H9 (cell line): ENCODE results near the gene MRPL40. TPM values are rescaled to one million over a fixed set of nuclear protein-coding genes. Genes with fewer than 3 reads are reported as not detected.

ENCODE experiments used
- DNase-seq: peaks from one replicate; pipeline ENCODE4 v3.0.0-alpha.2; 2017
- H2AFZ ChIP-seq: one replicate; pipeline ENCODE4 v1.6.1; 2013; ENCODE audit warnings: mild to moderate bottlenecking, low read length, control low read depth, moderate library complexity
- H2AK5ac ChIP-seq: 2 replicates; pipeline ENCODE4 v1.6.1; 2013; ENCODE audit warnings: low read length, control low read depth, mixed read lengths; ENCODE audit not compliant: insufficient read length
- H2BK120ac ChIP-seq: one replicate; pipeline ENCODE4 v1.6.1; 2013; ENCODE audit warnings: low read depth, mild to moderate bottlenecking, low read length, control low read depth, inconsistent platforms; ENCODE audit not compliant: poor library complexity, severe bottlenecking
- H2BK12ac ChIP-seq: 2 replicates; pipeline ENCODE4 v1.6.1; 2013; ENCODE audit warnings: low read length, control low read depth, mixed read lengths, low read depth; ENCODE audit not compliant: insufficient read length
- H2BK15ac ChIP-seq: 2 replicates; pipeline ENCODE4 v1.6.1; 2013; ENCODE audit warnings: low read depth, low read length, control low read depth
- H2BK20ac ChIP-seq: one replicate; pipeline ENCODE4 v1.6.1; 2013; ENCODE audit warnings: low read depth, mild to moderate bottlenecking, low read length, control low read depth, inconsistent platforms; ENCODE audit not compliant: poor library complexity, severe bottlenecking
- H2BK5ac ChIP-seq: 2 replicates; pipeline ENCODE4 v1.6.1; 2013; ENCODE audit warnings: low read length, control low read depth, mixed read lengths; ENCODE audit not compliant: insufficient read length
- H3K14ac ChIP-seq: 2 replicates; pipeline ENCODE4 v1.6.1; 2013; ENCODE audit warnings: low read length, control low read depth; ENCODE audit not compliant: insufficient read depth
- H3K18ac ChIP-seq: 2 replicates; pipeline ENCODE4 v1.6.1; 2013; ENCODE audit warnings: low read depth, mild to moderate bottlenecking, mixed read lengths, low read length, control low read depth; ENCODE audit not compliant: insufficient read length
- H3K23ac ChIP-seq: 2 replicates; pipeline ENCODE4 v1.6.1; 2013; ENCODE audit warnings: low read length, control low read depth, mixed read lengths, low read depth; ENCODE audit not compliant: insufficient read length
- H3K23me2 ChIP-seq: 2 replicates; pipeline ENCODE4 v1.6.1; 2013; ENCODE audit warnings: low read depth, mild to moderate bottlenecking, mixed read lengths, low read length, control low read depth; ENCODE audit not compliant: insufficient read length, poor library complexity, severe bottlenecking
- H3K27ac ChIP-seq: 2 replicates; pipeline ENCODE4 v1.5.1; 2013; ENCODE audit warnings: low read length, control low read depth, mixed read lengths, low read depth; ENCODE audit not compliant: insufficient read length
- H3K27me3 ChIP-seq: 2 replicates; pipeline ENCODE4 v1.6.1; 2013; ENCODE audit warnings: low read length, control low read depth, inconsistent platforms; ENCODE audit not compliant: insufficient read depth
- H3K4ac ChIP-seq: 2 replicates; pipeline ENCODE4 v1.6.1; 2013; ENCODE audit warnings: low read depth, mild to moderate bottlenecking, control low read depth, inconsistent platforms, low read length, moderate library complexity
- H3K4me1 ChIP-seq: 2 replicates; pipeline ENCODE4 v1.6.1; 2013; ENCODE audit warnings: low read length, control low read depth, inconsistent platforms; ENCODE audit not compliant: insufficient read depth
- H3K4me2 ChIP-seq: 2 replicates; pipeline ENCODE4 v1.6.1; 2013; ENCODE audit warnings: low read length, control low read depth, mixed read lengths; ENCODE audit not compliant: insufficient read length, insufficient read depth
- H3K56ac ChIP-seq: 2 replicates; pipeline ENCODE4 v1.6.1; 2013; ENCODE audit warnings: low read depth, mild to moderate bottlenecking, mixed read lengths, low read length, control low read depth; ENCODE audit not compliant: insufficient read length
- H3K79me1 ChIP-seq: 2 replicates; pipeline ENCODE4 v1.6.1; 2013; ENCODE audit warnings: low read depth, mild to moderate bottlenecking, moderate library complexity, low read length, control low read depth, inconsistent platforms; ENCODE audit not compliant: insufficient read depth, poor library complexity, severe bottlenecking
- H3K79me2 ChIP-seq: 2 replicates; pipeline ENCODE4 v1.6.1; 2013; ENCODE audit warnings: low read length, control low read depth, inconsistent platforms; ENCODE audit not compliant: insufficient read depth
- H3K9ac ChIP-seq: 2 replicates; pipeline ENCODE4 v1.6.1; 2013; ENCODE audit warnings: low read length, control low read depth, mixed read lengths; ENCODE audit not compliant: insufficient read length; ENCODE audit errors: extremely low read depth
- H3K9me3 ChIP-seq: one replicate; pipeline ENCODE4 v1.6.1; 2013; ENCODE audit warnings: low read depth, low read length, inconsistent platforms; ENCODE audit not compliant: control insufficient read depth
- H3T11ph ChIP-seq: one replicate; pipeline ENCODE4 v1.6.1; 2013; ENCODE audit warnings: mild to moderate bottlenecking, low read length, control low read depth, inconsistent platforms
- H4K20me1 ChIP-seq: one replicate; pipeline ENCODE4 v1.6.1; 2013; ENCODE audit not compliant: control insufficient read depth, insufficient read length, insufficient read depth
- H4K5ac ChIP-seq: 2 replicates; pipeline ENCODE4 v1.6.1; 2013; ENCODE audit warnings: low read depth, mild to moderate bottlenecking, mixed read lengths, low read length, control low read depth; ENCODE audit not compliant: insufficient read length
- H4K8ac ChIP-seq: replicated peaks from 2 replicates; pipeline ENCODE4 v1.6.1; 2013; ENCODE audit warnings: low read length, control low read depth, mixed read lengths, low read depth; ENCODE audit not compliant: insufficient read length
- H4K91ac ChIP-seq: 2 replicates; pipeline ENCODE4 v1.6.1; 2013; ENCODE audit warnings: low read depth, mild to moderate bottlenecking, moderate library complexity, mixed read lengths, low read length, control low read depth; ENCODE audit not compliant: insufficient read length
- H3K27ac Mint-ChIP-seq, 3 experiments: 2 replicates in 2 of 3; 3 replicates in 1 of 3; pipeline ENCODE4 v1.8.0; 2020 to 2021; ENCODE audit warnings: mixed read lengths in 3 of 3, mild to moderate bottlenecking in 1 of 3, moderate library complexity in 1 of 3
- H3K27me3 Mint-ChIP-seq: 2 replicates; pipeline ENCODE4 v1.8.0; 2021; ENCODE audit warnings: low read depth, mild to moderate bottlenecking, moderate library complexity, mixed read lengths
- H3K36me3 Mint-ChIP-seq, 3 experiments: 2 replicates in 2 of 3; 3 replicates in 1 of 3; pipeline ENCODE4 v1.8.0; 2020 to 2021; ENCODE audit warnings: low read depth in 3 of 3, mixed read lengths in 3 of 3; ENCODE audit not compliant: insufficient read depth in 1 of 3
- H3K4me1 Mint-ChIP-seq, 2 experiments: 2 replicates each; pipeline ENCODE4 v1.8.0; 2020; ENCODE audit warnings: mixed read lengths in 2 of 2
- H3K4me3 Mint-ChIP-seq, 2 experiments: 2 replicates in 1 of 2; 3 replicates in 1 of 2; pipeline ENCODE4 v1.8.0; 2020 to 2021; ENCODE audit warnings: mild to moderate bottlenecking in 2 of 2, mixed read lengths in 2 of 2, moderate library complexity in 1 of 2
- H3K9me3 Mint-ChIP-seq, 2 experiments: 2 replicates in 1 of 2; 3 replicates in 1 of 2; pipeline ENCODE4 v1.8.0; 2020; ENCODE audit warnings: mild to moderate bottlenecking in 2 of 2, mixed read lengths in 2 of 2, moderate library complexity in 1 of 2
- WGBS: extraction: QIAGEN DNeasy Blood & Tissue Kit; methylation state at CpG from one replicate; pipeline ENCODE4 v1.1.7; 2013; ENCODE audit warnings: missing lambda C conversion rate, low lambda C conversion rate, mixed read lengths; ENCODE audit not compliant: insufficient read length; ENCODE audit errors: extremely low coverage; 5-methylcytosine and 5-hydroxymethylcytosine counted together
- total RNA-seq: library from RNA; stranded (reverse); gene quantifications from 2 replicates; pipeline ENCODE4 v1.2.1, GENCODE V29; 2021
- TF ChIP-seq, protein P1 (sequence below): fragments of 200-600 bp; sonication (generic); conservative IDR thresholded peaks from 3 replicates; pipeline ENCODE4 v1.8.0; 2021; ENCODE audit warnings: antibody characterized with exemption, mild to moderate bottlenecking

The MRPL40 gene
- total RNA-seq, 1 experiment from 2014 or later, result 15.2 TPM

DNA sequence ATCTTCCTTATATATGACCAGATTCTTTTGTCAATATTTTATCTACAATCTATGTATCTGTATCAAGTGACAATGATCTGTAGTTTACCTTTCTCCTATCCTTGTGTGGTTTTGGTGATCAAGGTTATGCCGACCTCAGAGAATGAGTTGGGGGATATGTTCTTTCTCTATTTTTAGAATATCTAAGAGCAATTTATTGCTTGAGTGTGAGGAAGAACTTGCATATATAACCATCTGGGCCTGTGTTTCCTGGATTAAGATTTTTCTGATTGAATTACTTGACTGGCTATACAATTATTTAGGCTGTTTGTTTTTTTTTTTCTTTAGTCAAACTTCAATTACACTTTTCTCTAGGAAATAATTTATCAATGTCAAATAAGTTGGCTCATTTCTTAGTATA lies 29.2 kb downstream of the MRPL40 start:
- peaks cover 2 to 6% of the 10 kb centered on the region in 2 experiments; a peak in 2 of 4 replicates for H3K4me1 Mint-ChIP-seq
- no peak overlapping the region for H3T11ph ChIP-seq
- no CpG with 5 or more reads among the region's 1 CpG for WGBS

More for the DNA sequence above, 29.2 kb downstream of the MRPL40 start:
- Mint-ChIP-seq H3K9me3 (no peaks in the 10 kb centered on the region), H3K27ac (no peak overlapping the region), H3K36me3 (peaks cover 16 to 73% (median 32%) of the 10 kb centered on the region in 3 experiments; a peak in 6 of 7 replicates), H3K4me3 (no peak overlapping the region), H3K27me3 (no peaks in the 10 kb centered on the region; the same call in 1 of the 2 replicates)
- DNase-seq, result no peak
- Histone ChIP-seq H2BK20ac (no peak overlapping the region), H3K27me3 (no peaks in the 10 kb centered on the region), H3K9me3 (no peaks in the 10 kb centered on the region), H3K9ac (no peak overlapping the region), H4K91ac (no peak overlapping the region), H3K4me2 (no peak overlapping the region), H3K79me2 (no peaks in the 10 kb centered on the region), H2BK12ac (no peak overlapping the region), H2BK15ac (no peak overlapping the region), H2BK5ac (no peak overlapping the region), H2AK5ac (no peak overlapping the region), H3K23ac (no peak overlapping the region), H2AFZ (no peak overlapping the region), H3K56ac (no peak overlapping the region), H4K5ac (no peak overlapping the region), H3K4ac (no peak overlapping the region), H3K18ac (no peak overlapping the region), H3K79me1 (no peaks in the 10 kb centered on the region), H3K4me1 (no peaks in the 10 kb centered on the region), H3K14ac (no peak overlapping the region), H3K23me2 (no peaks in the 10 kb centered on the region), H3K27ac (no peak overlapping the region), H4K20me1 (no peaks in the 10 kb centered on the region), H4K8ac (no peak overlapping the region), H2BK120ac (no peak overlapping the region)
- TF ChIP-seq, protein P1, sequence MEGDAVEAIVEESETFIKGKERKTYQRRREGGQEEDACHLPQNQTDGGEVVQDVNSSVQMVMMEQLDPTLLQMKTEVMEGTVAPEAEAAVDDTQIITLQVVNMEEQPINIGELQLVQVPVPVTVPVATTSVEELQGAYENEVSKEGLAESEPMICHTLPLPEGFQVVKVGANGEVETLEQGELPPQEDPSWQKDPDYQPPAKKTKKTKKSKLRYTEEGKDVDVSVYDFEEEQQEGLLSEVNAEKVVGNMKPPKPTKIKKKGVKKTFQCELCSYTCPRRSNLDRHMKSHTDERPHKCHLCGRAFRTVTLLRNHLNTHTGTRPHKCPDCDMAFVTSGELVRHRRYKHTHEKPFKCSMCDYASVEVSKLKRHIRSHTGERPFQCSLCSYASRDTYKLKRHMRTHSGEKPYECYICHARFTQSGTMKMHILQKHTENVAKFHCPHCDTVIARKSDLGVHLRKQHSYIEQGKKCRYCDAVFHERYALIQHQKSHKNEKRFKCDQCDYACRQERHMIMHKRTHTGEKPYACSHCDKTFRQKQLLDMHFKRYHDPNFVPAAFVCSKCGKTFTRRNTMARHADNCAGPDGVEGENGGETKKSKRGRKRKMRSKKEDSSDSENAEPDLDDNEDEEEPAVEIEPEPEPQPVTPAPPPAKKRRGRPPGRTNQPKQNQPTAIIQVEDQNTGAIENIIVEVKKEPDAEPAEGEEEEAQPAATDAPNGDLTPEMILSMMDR, result no peak
